Measurements from ENCODE around the gene SHLD2.

Gene SHLD2

DNA sequence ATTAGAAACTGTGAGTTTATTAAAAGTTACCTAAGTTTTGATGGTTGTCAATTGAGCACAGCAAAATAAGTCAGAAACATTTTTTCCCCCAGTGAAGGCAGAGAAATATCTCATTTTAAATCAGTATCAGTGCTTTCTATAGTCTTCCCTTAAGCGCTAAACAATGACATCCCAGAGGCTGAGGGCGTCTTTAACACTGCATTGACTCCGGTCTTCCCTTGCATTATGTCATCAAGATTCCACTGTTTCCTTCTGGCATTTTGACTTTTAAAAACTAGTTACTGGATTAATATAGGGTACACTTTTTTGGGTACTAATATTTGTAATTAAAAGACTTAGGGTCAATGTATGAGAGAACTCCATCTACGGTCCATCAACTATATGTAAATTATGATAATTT, 4.2 kb upstream of the SHLD2 start:
- ATAC-seq, result no peak
- no peak for TF ChIP-seq SNAI2 (CRISPR knock-in tag; IDR thresholded peaks at IDR 0.05)
- TF ChIP-seq GLIS3 (CRISPR knock-in tag; IDR thresholded peaks at IDR 0.05), result no peak
- TF ChIP-seq ZFP30 (CRISPR knock-in tag; IDR thresholded peaks at IDR 0.05), result no peak
- TF ChIP-seq, protein P1, sequence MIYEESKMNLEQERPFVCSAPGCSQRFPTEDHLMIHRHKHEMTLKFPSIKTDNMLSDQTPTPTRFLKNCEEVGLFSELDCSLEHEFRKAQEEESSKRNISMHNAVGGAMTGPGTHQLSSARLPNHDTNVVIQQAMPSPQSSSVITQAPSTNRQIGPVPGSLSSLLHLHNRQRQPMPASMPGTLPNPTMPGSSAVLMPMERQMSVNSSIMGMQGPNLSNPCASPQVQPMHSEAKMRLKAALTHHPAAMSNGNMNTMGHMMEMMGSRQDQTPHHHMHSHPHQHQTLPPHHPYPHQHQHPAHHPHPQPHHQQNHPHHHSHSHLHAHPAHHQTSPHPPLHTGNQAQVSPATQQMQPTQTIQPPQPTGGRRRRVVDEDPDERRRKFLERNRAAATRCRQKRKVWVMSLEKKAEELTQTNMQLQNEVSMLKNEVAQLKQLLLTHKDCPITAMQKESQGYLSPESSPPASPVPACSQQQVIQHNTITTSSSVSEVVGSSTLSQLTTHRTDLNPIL (CRISPR knock-in tag; IDR thresholded peaks at IDR 0.05; ENCODE audit: low read depth), result no peak
- no peak for TF ChIP-seq RARB (CRISPR knock-in tag; IDR thresholded peaks at IDR 0.05)
- TF ChIP-seq, protein P2, sequence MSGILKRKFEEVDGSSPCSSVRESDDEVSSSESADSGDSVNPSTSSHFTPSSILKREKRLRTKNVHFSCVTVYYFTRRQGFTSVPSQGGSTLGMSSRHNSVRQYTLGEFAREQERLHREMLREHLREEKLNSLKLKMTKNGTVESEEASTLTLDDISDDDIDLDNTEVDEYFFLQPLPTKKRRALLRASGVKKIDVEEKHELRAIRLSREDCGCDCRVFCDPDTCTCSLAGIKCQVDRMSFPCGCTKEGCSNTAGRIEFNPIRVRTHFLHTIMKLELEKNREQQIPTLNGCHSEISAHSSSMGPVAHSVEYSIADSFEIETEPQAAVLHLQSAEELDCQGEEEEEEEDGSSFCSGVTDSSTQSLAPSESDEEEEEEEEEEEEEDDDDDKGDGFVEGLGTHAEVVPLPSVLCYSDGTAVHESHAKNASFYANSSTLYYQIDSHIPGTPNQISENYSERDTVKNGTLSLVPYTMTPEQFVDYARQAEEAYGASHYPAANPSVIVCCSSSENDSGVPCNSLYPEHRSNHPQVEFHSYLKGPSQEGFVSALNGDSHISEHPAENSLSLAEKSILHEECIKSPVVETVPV (CRISPR knock-in tag; IDR thresholded peaks at IDR 0.05), result no peak
- TF ChIP-seq ZNF8 (CRISPR knock-in tag; IDR thresholded peaks at IDR 0.05), result no peak
- no peak for TF ChIP-seq ZNF565 (CRISPR knock-in tag; conservative IDR thresholded peaks at IDR 0.05; ENCODE audit: low read depth)
- TF ChIP-seq PATZ1 (CRISPR knock-in tag; IDR thresholded peaks at IDR 0.05; ENCODE audit: borderline replicate concordance), result no peak
- TF ChIP-seq ISL1 (CRISPR knock-in tag; IDR thresholded peaks at IDR 0.05), result no peak
- no peak for TF ChIP-seq ZFP3 (CRISPR knock-in tag; IDR thresholded peaks at IDR 0.05)
- no peak for TF ChIP-seq ZC3H10 (CRISPR knock-in tag; IDR thresholded peaks at IDR 0.05)
- TF ChIP-seq ARNTL (CRISPR knock-in tag; IDR thresholded peaks at IDR 0.05; ENCODE audit: borderline replicate concordance, low read depth), result no peak
- TF ChIP-seq POU6F1 (CRISPR knock-in tag; IDR thresholded peaks at IDR 0.05; ENCODE audit: borderline replicate concordance, low read depth), result no peak
- no peak for TF ChIP-seq TSHZ2 (CRISPR knock-in tag; IDR thresholded peaks at IDR 0.05)
- TF ChIP-seq ESRRG (CRISPR knock-in tag; IDR thresholded peaks at IDR 0.05), result no peak
- no peak for TF ChIP-seq TOX (CRISPR knock-in tag; IDR thresholded peaks at IDR 0.05; ENCODE audit: borderline replicate concordance)
- no peak for TF ChIP-seq ZNF70 (CRISPR knock-in tag; IDR thresholded peaks at IDR 0.05)
- no peak for TF ChIP-seq PPARA (CRISPR knock-in tag; IDR thresholded peaks at IDR 0.05; ENCODE audit: borderline replicate concordance)
- TF ChIP-seq CSDC2 (CRISPR knock-in tag; IDR thresholded peaks at IDR 0.05), result no peak

DNA sequence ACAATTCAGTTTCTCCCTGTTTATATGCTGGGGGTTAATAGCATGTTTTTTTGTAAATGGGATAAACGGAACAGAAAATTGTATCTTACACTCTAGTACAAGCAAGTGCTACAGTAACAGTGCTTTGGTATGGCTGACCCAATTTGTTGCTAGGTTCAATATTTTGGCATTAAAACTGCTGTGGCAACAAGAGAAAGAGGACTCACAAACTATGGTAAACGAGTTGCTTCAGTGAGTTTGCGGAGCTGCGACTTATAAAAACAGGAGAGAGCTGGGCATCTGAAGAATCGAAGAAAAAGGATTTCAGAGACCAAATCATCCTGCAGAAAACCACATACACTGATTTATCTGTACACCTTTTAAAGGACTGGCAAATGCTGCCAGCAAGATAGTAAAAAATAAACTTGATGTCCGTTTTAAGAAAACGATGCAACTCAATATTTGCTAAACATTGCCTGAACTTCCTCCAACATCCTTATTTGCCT, 2.6 kb upstream of the SHLD2 start:
- ATAC-seq, result no peak

More for the DNA sequence above, 2.6 kb upstream of the SHLD2 start:
- TF ChIP-seq, protein P2 (CRISPR knock-in tag; IDR thresholded peaks at IDR 0.05), result no peak
- TF ChIP-seq TCF4 (CRISPR knock-in tag; IDR thresholded peaks at IDR 0.05; ENCODE audit: borderline replicate concordance), result no peak
- no peak for TF ChIP-seq ZC3H10 (CRISPR knock-in tag; IDR thresholded peaks at IDR 0.05)
- TF ChIP-seq GLIS3 (CRISPR knock-in tag; IDR thresholded peaks at IDR 0.05), result no peak
- no peak for TF ChIP-seq ISL1 (CRISPR knock-in tag; IDR thresholded peaks at IDR 0.05)
- no peak for TF ChIP-seq ZFP3 (CRISPR knock-in tag; IDR thresholded peaks at IDR 0.05)
- no peak for TF ChIP-seq BACH2 (CRISPR knock-in tag; IDR thresholded peaks at IDR 0.05; ENCODE audit: borderline replicate concordance)
- no peak for TF ChIP-seq ZNF70 (CRISPR knock-in tag; IDR thresholded peaks at IDR 0.05)
- no peak for TF ChIP-seq ZNF565 (CRISPR knock-in tag; conservative IDR thresholded peaks at IDR 0.05; ENCODE audit: low read depth)
- no peak for TF ChIP-seq RARB (CRISPR knock-in tag; IDR thresholded peaks at IDR 0.05)
- no peak for TF ChIP-seq ESRRG (CRISPR knock-in tag; IDR thresholded peaks at IDR 0.05)
- no peak for TF ChIP-seq SNAI2 (CRISPR knock-in tag; IDR thresholded peaks at IDR 0.05)
- no peak for TF ChIP-seq ZFP30 (CRISPR knock-in tag; IDR thresholded peaks at IDR 0.05)
- no peak for TF ChIP-seq ARNTL (CRISPR knock-in tag; IDR thresholded peaks at IDR 0.05; ENCODE audit: borderline replicate concordance, low read depth)

All from SK-N-SH treated with all-trans-retinoic acid at 6 μM for 48 hours (cell line).